HG03045 (cell line): Measurements from ENCODE around the gene CCDC27.

Experiments used
- ATAC-seq: cut with Tn5 transposase; IDR thresholded peaks from one replicate; pipeline ENCODE4 v1.9.1; 2021; ENCODE audit warnings: mild to moderate bottlenecking, moderate library complexity; ENCODE audit not compliant: unreplicated experiment

CCDC27 gene

GRCh38 chr1:3774276-3774945 is 22.2 kb downstream of the CCDC27 start:
- ATAC-seq: no peak

- ATAC-seq: no peak
These were observed 22.8 kb downstream of the CCDC27 start for GRCh38 chr1:3774946-3775489.

GRCh38 chr1:3775490-3776230 is 23.4 kb downstream of the CCDC27 start:
- ATAC-seq: no peak

- no peak for ATAC-seq
These were observed 24.1 kb downstream of the CCDC27 start for GRCh38 chr1:3776231-3776961.

- no peak for ATAC-seq
These were observed 24.9 kb downstream of the CCDC27 start for GRCh38 chr1:3777078-3777547.

GRCh38 chr1:3777647-3778589 is 25.7 kb downstream of the CCDC27 start:
- no peak for ATAC-seq

- no peak for ATAC-seq
These were observed 26.5 kb downstream of the CCDC27 start for GRCh38 chr1:3778590-3779264.

- ATAC-seq: no peak
These were observed 27.1 kb downstream of the CCDC27 start for GRCh38 chr1:3779265-3779911.

- ATAC-seq: no peak
These were observed 27.7 kb downstream of the CCDC27 start for GRCh38 chr1:3779912-3780416.

GRCh38 chr1:3780901-3781300 is 28.7 kb downstream of the CCDC27 start:
- ATAC-seq: no peak

- ATAC-seq: no peak
These were observed 31.6 kb downstream of the CCDC27 start for GRCh38 chr1:3783651-3784474.

GRCh38 chr1:3785045-3785444 is 32.8 kb downstream of the CCDC27 start:
- ATAC-seq: no peak

- no peak for ATAC-seq
These were observed 33.4 kb downstream of the CCDC27 start for GRCh38 chr1:3785456-3786157.

GRCh38 chr1:3786468-3787348 is 34.5 kb downstream of the CCDC27 start:
- ATAC-seq: no peak

- no peak for ATAC-seq
These were observed 35.1 kb downstream of the CCDC27 start for GRCh38 chr1:3787349-3787715.

GRCh38 chr1:3787745-3788605 is 35.7 kb downstream of the CCDC27 start:
- ATAC-seq: no peak
